Limb (tissue), 2 donors: Measurements from ENCODE around the gene SMYD5.

Source experiments
- DNase-seq, 2 donors: peaks; one replicate each; pipeline ENCODE4 v3.0.0-alpha.2; 2016; ENCODE audit errors: extremely low spot score in 2 of 2

The SMYD5 gene

GRCh38 chr2:73238149-73238548 is 24.1 kb downstream of the SMYD5 start:
- DNase-seq: no peak

- DNase-seq: no peak
These were observed 24.9 kb downstream of the SMYD5 start for GRCh38 chr2:73238976-73239375.

GRCh38 chr2:73239776-73240175 is 25.7 kb downstream of the SMYD5 start:
- no peak for DNase-seq

- DNase-seq: no peak
These were observed 30.0 kb downstream of the SMYD5 start for GRCh38 chr2:73243884-73244570.

- no peak for DNase-seq
These were observed 30.5 kb downstream of the SMYD5 start for GRCh38 chr2:73244580-73244979.

GRCh38 chr2:73246850-73247249 is 32.8 kb downstream of the SMYD5 start:
- DNase-seq: no peak

- DNase-seq: no peak
These were observed 35.6 kb downstream of the SMYD5 start for GRCh38 chr2:73249636-73250035.

GRCh38 chr2:73250872-73251846 is 37.1 kb downstream of the SMYD5 start:
- no peak for DNase-seq

GRCh38 chr2:73252238-73253027 is 38.4 kb downstream of the SMYD5 start:
- DNase-seq: no peak

GRCh38 chr2:73253400-73253799 is 39.4 kb downstream of the SMYD5 start:
- no peak for DNase-seq

GRCh38 chr2:73253901-73254300 is 39.9 kb downstream of the SMYD5 start:
- DNase-seq: no peak

- no peak for DNase-seq
These were observed 40.4 kb downstream of the SMYD5 start for GRCh38 chr2:73254343-73255006.

GRCh38 chr2:73255007-73255644 is 41.1 kb downstream of the SMYD5 start:
- no peak for DNase-seq

GRCh38 chr2:73255907-73256617 is 42.0 kb downstream of the SMYD5 start:
- DNase-seq: no peak

GRCh38 chr2:73256618-73256922 is 42.5 kb downstream of the SMYD5 start:
- DNase-seq: no peak

GRCh38 chr2:73257021-73257420 is 43.0 kb downstream of the SMYD5 start:
- DNase-seq: no peak

- no peak for DNase-seq
These were observed 43.5 kb downstream of the SMYD5 start for GRCh38 chr2:73257425-73258125.

- no peak for DNase-seq
These were observed 44.3 kb downstream of the SMYD5 start for GRCh38 chr2:73258186-73258912.

GRCh38 chr2:73258913-73259215 is 44.8 kb downstream of the SMYD5 start:
- no peak for DNase-seq
